Fibroblast of lung (primary cell): ENCODE measurements around the gene ZNF182.

Experiments
- EZH2 ChIP-seq: IDR thresholded peaks from 2 replicates; pipeline ENCODE4 v1.5.1; 2012; ENCODE audit warnings: low read length, control low read depth, mild to moderate bottlenecking; ENCODE audit errors: missing control alignments
- TF ChIP-seq, protein P1 (sequence below), 2 donors: IDR thresholded peaks in 1 of 2; conservative IDR thresholded peaks in 1 of 2; 1 replicate in 1 of 2; 2 replicates in 1 of 2; pipeline ENCODE4 v1.5.1; 2011 to 2012; ENCODE audit warnings: low read length in 2 of 2, control low read depth in 1 of 2, inconsistent platforms in 1 of 2, low read depth in 1 of 2, mild to moderate bottlenecking in 1 of 2

DNA sequence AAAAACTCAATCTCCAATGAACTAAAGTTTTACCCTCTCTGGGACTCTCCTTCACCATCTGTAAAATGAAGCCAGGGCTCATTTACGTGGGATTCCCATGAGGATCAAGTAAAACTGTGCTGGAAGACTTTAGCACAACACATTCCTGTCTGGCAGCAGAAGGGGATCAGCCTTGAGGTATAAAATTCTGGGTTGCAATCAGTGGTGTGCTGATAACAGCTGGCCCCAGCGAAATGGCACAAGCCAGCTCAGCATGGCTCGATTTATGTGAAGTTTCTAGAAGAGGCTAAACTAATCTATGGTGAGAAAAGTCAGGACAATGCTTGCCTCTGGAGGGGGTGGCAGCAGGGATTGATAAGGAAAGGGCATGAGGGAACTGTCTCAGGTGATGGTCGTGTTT is 39.3 kb upstream of the ZNF182 start:
- TF ChIP-seq, protein P1, sequence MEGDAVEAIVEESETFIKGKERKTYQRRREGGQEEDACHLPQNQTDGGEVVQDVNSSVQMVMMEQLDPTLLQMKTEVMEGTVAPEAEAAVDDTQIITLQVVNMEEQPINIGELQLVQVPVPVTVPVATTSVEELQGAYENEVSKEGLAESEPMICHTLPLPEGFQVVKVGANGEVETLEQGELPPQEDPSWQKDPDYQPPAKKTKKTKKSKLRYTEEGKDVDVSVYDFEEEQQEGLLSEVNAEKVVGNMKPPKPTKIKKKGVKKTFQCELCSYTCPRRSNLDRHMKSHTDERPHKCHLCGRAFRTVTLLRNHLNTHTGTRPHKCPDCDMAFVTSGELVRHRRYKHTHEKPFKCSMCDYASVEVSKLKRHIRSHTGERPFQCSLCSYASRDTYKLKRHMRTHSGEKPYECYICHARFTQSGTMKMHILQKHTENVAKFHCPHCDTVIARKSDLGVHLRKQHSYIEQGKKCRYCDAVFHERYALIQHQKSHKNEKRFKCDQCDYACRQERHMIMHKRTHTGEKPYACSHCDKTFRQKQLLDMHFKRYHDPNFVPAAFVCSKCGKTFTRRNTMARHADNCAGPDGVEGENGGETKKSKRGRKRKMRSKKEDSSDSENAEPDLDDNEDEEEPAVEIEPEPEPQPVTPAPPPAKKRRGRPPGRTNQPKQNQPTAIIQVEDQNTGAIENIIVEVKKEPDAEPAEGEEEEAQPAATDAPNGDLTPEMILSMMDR (conservative IDR thresholded peaks at IDR 0.05 in 1 of 2, IDR thresholded peaks at IDR 0.05 in 1 of 2; ENCODE audit: low read depth in 1 of 2, low read length in 2 of 2) = no peak
- TF ChIP-seq EZH2 = no peak
